HK-2 (cell line): Measurements from ENCODE around the gene KCNN1.
"Not testable (repeated sequence)": the region's sequence is repeated elsewhere in the genome, so short reads cannot be mapped to it uniquely, and the experiment has no call there.

Experiments used
- DNase-seq: peaks from one replicate; pipeline ENCODE4 v3.0.0-alpha.2; 2018; ENCODE audit not compliant: unreplicated experiment

The KCNN1 gene

DNA sequence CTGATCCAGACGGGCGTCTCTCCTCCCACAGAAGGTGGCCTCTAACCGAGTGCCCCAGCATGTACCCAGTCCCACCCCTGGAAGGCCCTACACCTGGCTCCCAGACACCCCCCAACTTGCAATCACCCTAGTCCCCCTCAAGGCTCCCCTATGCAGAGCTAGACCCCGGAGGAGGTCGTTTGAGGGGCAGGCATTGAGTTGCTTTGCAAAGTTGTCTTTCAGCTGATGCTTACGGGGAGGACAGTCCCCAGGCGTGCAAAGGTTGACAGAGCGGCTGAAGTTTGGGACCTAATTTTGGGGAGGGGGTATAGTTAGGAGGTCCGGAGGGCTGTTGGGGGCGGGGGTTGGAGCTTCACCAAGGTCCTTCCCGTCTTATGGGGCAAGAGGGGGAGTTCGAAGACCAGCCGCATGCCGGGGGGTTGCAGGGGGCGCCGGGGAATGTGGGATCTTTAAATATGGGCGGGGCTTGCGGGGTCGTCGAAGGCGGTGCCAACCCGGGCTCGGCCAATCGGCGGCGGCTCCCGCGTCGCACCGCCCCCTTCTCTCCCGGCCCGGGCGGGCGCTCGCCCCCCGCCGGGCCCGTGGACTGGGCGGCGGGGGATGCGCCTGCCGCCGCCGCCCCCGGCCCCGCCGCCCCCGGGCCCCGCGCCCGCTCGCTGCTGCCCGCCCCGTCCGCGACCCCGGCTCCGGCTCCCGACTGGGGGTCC lies at the start of gene KCNN1:
Gene KCNN1 (plus strand): TSS at position 558 of the 707 bp plus-strand sequence. CDS start 6,782 bp downstream, outside the sequence.
- DNase-seq = no peak

DNA sequence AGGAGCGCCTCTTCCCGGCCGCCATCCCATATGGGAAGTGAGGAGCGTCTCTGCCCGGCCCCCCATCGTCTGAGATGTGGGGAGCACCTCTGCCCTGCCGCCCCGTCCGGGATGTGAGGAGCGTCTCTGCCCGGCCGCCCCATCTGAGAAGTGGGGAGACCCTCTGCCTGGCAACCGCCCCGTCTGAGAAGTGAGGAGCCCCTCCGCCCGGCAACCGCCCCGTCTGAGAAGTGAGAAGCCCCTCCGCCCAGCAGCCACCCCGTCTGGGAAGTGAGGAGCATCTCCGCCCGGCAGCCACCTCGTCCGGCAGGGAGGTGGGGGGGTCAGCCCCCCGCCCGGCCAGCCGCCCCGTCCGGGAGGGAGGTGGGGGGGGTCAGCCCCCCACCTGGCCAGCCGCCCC lies 48.8 kb upstream of the KCNN1 start:
- not testable (repeated sequence) for DNase-seq

DNA sequence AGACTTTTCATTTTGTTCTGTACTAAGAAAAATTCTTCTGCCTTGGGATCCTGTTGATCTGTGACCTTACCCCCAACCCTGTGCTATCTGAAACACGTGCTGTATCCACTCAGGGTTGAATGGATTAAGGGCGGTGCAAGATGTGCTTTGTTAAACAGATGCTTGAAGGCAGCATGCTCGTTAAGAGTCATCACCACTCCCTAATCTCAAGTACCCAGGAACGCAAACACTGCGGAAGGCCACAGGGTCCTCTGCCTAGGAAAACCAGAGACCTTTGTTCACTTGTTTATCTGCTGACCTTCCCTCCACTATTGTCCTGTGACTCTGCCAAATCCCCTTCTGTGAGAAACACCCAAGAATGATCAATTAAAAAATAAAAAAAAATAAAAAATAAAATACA lies 47.8 kb upstream of the KCNN1 start:
- not testable (repeated sequence) for DNase-seq

DNA sequence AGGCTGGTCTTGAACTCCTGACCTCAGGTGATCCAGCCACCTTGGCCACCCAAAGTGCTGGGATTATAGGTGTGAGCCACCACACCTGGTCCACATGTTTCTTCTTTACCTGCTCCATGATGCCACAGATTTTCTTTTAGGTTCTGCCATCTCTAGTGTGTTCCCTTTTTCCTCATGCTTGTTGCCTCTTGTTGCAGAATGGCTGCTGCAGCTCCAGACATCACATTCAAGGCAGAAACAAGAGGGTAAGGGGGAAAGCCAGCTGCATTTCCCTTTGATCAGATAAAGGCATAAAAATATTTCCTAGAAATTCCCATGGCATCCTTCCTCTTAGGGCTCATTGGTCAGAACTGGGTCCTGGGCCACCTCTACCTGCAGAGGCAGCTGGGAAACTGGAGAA lies 46.4 kb upstream of the KCNN1 start:
- DNase-seq = no peak

DNA sequence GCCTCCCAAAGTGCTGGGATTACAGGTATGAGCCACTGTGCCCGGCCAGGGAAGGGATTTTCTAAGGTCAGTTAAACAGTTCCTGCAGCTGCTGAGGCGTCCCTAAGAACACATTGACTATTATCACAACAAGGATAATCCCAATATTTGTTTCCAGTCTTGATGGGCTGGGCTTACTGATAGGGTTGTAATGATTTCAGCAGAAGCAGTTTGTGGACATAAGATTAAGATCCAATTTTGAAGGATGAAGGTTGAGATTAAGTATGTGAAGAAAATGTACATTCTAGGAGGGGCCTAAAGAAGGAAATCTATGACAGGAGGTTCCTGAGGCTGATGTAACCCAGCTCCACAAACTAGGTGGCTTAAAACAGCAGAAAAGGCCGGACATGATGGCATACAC lies 44.8 kb upstream of the KCNN1 start:
- no peak for DNase-seq

DNA sequence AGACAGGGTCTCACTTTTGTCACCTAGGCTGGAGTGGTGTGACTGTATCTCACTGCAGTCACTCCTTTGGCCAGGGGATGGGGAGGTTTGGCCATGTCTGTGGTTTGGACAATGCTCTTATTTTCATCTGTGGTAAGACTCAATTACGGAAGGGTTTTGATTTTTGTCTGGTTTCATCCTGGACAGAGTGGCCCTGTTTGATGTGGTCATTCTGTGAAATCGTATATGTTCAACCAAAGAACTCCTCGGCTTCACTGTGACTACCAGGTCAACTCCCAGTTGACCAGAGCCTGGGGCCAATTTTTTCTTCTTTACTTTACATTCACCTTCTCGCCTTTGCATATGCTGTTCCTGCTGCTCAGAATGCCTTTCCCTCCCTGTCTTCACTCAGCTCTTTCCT lies 40.9 kb upstream of the KCNN1 start:
- no peak for DNase-seq

DNA sequence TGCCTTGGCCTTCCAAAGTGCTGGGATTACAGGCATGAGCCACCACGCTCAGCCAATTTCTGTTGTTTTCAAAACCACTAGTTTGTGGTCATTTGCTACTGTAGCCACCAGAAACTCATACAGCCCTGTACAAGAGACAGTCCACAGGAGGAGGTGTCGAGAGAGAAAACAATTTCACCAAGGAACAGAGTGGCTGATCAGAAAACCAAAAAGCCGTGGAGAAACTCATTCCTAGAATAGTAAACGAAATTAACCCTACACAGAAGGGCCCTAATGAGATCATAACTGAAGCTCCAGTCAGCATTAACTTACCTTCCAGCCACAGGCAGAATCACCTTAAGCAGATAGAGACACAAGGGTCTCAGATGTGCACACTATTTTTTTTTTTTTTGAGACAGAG lies 37.9 kb upstream of the KCNN1 start:
- no peak for DNase-seq

DNA sequence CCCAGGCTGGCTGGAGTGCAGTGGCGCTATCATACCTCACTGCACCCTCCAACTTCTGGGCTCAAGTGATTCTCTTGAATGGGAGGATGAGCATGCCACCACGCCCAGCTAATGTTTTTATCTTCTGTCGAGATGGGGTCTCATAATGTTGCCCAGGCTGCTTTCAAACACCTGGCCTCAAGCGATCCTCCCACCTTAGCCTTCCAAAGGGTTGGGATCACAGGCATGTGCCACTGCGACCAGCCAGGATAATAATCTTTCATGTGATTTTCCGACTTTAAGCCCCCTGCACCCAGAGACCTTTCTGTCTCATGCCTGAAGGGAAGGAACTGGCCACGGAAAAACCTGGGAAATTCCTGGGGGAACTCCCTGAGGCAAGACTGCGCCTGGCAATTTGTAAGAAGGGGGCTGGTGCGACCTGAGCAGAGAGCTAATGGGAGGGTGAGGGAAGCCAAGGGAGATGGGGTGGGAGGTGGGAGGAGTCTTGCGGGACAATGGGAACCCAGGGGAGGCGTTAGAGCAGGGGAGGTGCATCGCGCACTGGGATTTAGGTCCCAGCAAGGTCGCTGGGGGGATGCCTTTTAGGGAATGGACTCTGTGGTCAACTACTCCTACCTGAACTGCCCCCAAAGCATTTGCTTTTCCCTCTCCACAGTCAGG lies 35.2 kb upstream of the KCNN1 start:
- peak; percentile 67 for DNase-seq

DNA sequence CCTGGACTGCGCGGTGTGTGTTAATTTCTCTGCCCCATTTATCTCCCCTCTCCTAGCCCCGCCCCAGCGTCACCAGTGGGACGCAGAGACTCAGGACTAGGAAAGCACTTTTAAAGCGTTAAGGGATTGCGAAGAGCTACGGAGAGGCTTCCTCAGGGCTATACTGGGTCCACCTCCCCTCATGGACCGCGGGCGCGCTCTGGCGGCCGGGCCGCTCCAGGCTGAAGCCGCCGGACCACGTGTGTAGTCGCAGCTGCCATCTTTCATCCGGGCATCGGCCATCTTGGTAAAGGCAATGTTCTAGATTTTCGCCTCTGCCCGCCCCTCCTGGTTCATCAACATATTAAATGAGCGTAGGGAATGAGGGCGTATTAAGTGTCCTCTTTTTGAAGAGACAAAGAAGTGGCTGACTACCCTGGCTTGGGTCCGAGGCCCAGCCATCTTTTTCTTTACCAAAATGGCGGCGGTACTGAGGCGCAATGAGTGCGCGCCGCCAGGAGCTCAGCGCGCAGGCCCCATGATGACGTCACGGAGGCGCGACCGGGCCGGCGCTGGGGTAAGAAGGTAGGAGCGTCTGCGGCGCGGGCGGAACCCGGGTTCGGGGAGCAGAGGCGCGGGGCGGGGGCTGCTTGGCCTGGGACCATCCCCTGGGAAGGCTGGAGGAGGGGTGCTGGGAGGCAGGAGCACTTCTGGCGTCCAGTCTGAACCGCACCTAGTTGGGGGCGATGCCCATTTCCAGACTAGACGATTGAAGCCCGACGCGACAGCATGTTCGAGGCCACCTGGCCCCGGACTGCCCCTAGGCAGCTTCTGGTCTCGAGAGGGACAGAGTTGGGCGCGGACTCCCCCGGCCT lies 34.2 kb upstream of the KCNN1 start, which contains the start of gene CCDC124:
Gene CCDC124 (plus strand): TSS at position 531 of the 854 bp plus-strand sequence. CDS start 3,406 bp downstream, outside the sequence.
- peak; percentile 93 for DNase-seq

DNA sequence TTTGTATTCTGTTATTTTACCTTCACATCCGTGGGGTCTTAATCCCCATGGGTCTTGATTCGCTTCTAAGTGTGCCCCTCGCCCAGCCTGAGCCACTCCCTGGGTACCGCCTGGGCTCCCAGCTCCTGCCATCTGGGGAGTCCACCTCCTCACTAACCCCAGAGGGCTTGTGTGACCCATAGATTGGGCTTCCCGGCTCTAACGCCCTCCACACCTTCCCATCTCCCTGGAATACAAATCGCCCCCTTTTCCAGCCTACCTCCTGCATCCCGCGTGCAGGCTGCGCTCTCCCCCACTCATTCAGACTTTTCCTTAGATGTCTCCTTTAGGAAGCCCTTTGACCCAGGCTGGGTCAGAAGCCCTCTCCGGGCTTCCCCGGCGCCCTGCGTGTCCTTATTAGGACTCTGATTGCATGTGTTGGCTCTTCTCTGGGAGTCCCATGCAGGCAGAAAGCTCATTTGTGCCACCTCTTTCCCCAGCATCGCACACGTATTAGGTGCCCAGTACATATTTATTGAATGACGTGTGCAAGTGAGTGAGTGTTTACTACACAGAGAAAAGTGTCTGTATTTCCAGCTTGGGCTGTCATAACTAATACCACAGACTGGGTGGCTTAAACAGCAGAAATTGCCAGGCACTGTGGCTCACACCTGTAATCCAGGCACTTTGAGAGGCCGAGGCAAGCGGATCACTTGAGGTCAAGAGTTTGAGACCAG lies 33.3 kb upstream of the KCNN1 start:
- peak; percentile 15 for DNase-seq

DNA sequence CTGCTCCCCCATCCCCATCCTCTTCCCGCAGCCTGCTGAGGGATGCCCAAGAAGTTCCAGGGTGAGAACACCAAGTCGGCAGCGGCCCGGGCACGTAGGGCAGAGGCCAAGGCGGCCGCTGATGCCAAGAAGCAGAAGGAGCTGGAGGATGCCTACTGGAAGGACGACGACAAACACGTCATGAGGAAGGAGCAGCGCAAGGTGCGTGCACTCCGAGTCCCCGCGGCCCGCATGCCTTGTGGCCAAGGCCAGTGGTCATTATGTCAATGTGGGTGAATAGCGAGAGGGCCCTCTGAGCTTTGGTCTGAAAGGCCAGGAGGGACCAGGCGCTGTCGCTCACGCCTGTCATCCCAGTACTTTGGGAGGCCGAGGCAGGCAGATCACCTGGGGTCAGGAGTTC lies 30.5 kb upstream of the KCNN1 start:
- DNase-seq = no peak

DNA sequence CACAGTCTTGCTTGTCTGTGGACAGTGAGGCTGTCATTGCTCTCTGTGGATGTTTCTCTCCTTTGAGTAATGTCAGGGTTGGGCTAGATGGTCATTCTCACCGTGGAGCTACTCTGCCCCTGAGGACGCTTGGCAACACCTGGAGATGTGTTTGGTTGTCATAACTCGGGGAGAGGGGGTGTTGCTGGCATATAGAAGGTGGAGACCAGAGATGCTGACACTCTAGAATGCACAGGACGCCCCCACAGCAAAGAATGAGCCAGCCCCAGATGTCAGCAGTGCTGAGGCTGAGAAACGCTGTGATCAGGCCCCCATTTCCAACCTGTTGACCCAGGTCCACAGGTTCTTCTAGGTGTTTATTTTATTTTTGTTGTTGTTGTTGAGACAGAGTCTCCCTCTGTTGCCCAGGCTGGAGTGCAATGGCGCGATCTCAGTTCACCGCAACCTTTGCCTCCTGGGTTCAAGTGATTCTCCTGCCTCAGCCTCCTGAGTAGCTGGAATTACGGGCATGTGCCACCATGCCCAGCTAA lies 29.5 kb upstream of the KCNN1 start:
- DNase-seq = no peak

DNA sequence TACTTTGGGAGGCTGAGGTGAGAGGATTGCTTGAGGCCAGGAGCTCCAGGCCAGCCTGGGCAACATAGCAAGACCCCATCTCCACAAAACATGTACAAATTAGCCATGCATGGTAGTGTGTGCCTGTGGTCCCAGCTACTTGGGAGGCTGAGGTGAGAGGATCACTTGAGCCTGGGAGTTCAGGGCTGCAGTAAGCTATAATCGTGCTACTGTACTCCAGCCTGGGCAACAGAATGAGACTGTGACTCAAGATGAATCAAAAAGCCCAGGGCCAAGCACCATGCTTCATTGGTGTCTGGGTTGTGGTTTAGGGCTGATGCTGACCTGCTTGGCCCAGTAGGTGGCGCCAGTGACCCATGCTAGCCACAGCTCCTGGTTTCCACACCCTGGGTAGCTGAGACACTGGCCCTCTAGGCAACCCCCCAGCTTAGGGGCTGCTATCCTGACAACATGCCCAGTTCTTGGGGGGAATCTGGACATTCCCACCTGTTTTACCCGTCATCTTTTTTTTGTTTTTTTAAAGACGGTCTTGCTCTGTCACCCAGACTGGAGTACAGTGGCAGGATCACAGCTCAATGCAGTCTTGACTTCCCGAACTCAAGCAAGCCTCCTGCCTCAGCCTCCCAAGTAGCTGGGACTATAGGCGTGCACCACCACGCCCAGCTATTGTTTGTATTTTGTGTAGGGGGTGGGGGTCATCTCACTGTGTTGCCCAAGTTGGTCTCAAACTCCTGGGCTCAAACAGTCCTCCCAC lies 28.6 kb upstream of the KCNN1 start:
- peak; percentile 90 for DNase-seq

DNA sequence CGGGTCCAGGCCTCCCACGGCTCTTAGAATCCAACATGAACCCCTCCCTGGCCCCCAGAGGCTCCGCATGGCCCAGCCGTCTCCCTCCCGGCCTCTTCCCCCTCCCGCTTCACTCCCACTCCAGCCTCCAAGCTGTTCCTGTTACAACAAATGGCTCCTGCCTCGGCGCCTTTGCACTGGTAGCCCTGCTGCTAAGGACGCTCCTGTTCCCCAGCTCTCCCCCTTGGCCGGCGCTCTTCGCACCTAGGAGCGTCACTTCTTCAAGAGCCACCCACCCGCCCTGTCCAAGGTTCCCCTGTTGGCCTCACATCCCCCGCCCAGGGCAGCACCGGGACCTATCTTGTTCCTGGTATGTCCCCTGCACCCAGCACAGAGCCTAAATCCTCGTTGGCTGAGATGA lies 24.7 kb upstream of the KCNN1 start:
- no peak for DNase-seq

DNA sequence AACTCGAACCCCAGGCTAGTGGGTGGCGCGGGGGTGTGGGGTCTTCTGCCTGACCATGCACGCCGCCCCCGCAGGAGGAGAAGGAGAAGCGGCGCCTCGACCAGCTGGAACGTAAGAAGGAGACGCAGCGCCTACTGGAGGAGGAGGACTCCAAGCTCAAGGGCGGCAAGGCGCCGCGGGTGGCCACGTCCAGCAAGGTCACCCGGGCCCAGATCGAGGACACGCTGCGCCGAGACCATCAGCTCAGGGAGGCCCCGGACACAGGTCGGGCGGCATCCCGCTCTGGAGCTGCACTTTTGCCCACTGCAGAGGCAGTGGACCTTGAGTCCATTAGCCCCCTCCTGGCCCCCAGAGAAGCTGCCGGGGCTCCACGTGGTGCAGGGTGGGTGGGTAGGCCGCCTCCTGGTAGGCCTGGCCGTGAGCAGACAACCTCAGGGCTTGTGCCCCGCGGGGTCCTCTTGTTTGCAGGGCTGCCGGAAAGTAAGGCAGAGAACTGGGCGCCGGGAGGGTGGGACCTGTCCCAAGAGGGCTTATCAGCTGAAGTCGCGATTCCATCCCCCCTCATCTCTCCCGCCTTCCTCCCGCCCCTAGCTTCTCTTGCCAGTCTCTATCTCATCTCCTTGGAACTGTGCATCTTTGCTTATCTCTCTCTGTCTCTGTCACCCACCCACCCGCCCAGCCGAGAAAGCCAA lies 24.2 kb upstream of the KCNN1 start:
- no peak for DNase-seq

DNA sequence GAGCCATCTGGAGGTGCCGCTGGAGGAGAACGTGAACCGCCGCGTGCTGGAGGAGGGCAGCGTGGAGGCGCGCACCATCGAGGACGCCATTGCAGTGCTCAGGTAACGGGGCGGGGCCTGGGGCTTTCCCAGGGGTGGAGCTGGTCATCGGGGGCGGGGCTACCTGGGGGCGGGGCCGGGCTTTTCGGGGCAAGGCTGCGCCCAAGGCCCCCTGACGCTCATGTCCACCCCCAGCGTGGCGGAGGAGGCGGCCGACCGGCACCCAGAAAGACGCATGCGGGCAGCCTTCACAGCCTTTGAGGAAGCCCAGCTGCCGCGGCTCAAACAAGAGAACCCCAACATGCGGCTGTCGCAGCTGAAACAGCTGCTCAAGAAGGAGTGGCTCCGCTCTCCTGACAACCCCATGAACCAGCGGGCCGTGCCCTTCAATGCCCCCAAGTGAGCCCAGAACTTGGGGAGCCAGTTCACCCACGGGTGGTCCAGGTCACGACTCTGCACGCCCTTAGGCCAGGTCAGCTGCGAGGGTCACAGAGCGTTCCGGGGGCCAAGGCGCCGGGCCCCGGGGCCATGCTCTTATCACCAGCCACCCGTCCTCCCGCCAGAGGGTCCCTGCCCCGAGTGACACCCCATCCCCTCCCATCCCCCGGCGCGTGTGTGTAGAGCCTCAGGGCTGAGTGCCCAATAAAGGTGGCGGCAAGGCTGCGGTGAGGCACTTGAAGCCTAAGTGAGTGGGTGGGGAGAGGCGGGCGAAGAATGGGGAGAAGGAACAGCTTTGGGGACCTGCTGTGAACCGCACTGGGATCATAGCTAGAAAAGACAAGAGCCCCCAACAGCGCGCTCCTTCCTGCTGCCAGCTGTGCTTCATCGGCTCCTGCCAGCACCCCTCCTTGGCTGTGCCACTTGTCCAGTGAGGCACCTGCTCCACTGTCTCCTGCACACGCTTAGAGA lies 23.4 kb upstream of the KCNN1 start:
- no peak for DNase-seq

DNA sequence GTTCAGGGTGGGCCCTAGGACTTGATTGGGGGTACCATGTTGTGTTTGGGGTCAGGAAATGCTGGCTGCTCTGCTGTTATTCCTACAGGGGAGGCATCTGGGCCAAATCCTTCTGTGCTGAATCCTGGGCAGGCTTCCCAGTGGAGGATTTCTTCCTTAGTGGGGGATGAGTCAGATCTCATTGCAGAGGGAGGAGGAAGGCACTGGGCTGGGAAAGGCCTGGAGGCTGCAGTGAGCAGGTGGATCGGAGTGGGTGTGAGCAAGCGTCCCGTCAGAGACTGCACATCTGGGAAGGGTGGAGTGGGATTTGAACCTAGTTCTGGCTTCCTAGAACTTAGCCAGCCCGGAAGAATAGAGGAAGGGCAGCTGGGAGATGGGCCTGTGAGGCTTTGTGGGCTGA lies 22.6 kb upstream of the KCNN1 start:
- no peak for DNase-seq

DNA sequence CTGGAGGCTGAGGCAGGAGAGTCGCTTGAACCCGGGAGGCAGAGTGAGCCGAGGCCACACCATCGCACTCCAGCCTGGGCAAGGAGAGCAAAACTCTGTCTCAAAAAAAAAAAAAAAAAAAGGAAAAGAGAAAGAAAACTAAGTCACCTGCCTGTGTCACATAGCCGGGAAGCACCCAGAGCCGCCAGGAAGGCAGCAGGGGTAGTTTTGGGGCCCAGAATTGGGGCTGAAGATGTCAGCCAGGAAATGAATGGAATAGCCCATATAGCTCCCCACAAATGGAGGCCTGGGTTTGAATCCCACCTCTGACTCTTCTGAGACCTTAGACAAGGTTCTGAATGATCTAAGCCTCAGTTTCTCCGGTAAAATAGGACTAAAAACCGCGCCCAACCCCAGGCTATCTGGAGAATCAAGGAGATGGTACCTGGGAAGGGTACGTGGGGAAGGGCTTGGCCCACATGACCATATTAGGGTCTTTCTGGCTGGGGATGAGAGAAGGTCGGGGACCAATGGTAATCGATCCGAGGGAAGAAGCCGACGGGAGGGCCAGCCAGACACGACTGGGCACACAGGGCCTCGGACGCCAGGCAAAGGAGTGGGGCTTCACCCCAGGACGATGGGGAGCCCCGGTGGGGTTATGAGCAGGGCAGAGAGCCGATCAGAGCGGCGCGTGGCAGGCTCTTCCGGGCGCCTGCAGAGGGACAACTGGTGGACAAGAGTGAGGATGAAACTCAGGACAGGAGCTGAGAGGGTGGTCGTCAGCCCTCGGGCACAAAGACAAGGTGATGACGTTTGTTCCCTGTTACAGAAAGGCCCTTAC lies 19.7 kb upstream of the KCNN1 start:
- no peak for DNase-seq
